Adrenal gland (tissue), 5 donors: ENCODE data around the gene SLC9A3.

ENCODE experiments used
- POLR2A ChIP-seq, 2 donors: fragments of 450-650 bp; IDR thresholded peaks; one replicate each; pipeline ENCODE4 v1.6.1; 2017; ENCODE audit warnings: antibody characterized with exemption in 2 of 2, mild to moderate bottlenecking in 2 of 2, moderate library complexity in 1 of 2
- TF ChIP-seq, protein P1 (sequence below), 6 experiments: fragments of 450-650 bp in 4 of 6; fragments of 200-600 bp in 2 of 6; sonication (generic) in 1 of 6; IDR thresholded peaks; 1 replicate in 5 of 6; 2 replicates in 1 of 6; pipeline versions ENCODE4 v1.5.1 to v1.8.0; 2016 to 2021; ENCODE audit warnings: antibody characterized with exemption in 6 of 6, mild to moderate bottlenecking in 2 of 6, moderate library complexity in 1 of 6
- donor health status: DM: no; HTN: no; CAD: no.

GRCh38 chr5:558326-558725 lies 34.1 kb upstream of the SLC9A3 start:
- TF ChIP-seq, protein P1, sequence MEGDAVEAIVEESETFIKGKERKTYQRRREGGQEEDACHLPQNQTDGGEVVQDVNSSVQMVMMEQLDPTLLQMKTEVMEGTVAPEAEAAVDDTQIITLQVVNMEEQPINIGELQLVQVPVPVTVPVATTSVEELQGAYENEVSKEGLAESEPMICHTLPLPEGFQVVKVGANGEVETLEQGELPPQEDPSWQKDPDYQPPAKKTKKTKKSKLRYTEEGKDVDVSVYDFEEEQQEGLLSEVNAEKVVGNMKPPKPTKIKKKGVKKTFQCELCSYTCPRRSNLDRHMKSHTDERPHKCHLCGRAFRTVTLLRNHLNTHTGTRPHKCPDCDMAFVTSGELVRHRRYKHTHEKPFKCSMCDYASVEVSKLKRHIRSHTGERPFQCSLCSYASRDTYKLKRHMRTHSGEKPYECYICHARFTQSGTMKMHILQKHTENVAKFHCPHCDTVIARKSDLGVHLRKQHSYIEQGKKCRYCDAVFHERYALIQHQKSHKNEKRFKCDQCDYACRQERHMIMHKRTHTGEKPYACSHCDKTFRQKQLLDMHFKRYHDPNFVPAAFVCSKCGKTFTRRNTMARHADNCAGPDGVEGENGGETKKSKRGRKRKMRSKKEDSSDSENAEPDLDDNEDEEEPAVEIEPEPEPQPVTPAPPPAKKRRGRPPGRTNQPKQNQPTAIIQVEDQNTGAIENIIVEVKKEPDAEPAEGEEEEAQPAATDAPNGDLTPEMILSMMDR (IDR thresholded peaks at IDR 0.05), result no peak
- TF ChIP-seq POLR2A (IDR thresholded peaks at IDR 0.05), result no peak
